ENCODE data around the gene TSHB.
"Not testable (repeated sequence)": the region's sequence is repeated elsewhere in the genome, so short reads cannot be mapped to it uniquely, and the experiment has no call there.

TSHB gene

DNA sequence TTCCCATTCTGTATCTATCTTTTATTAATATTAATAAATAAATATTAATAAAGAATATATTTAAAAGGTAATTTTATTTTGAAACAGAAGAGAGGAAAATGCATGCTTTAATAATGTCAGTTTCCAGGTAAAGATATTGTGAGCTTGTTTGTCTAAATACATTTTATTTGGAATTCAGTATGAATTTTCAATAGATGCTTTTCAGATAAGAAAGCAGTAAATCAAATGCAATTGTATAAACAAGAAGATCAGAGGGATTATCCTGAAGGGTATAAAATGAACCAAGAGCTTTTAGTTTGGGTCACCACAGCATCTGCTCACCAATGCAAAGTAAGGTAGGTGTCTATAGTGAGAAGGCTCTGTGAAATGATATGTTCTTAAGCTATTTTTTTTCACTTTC is at the start of gene TSHB:
Gene TSHB (plus strand): TSS at position 301 of the 400 bp plus-strand sequence. CDS start 3,537 bp downstream, outside the sequence.
- no peak for DNase-seq (ENCODE audit: low read depth)

DNA sequence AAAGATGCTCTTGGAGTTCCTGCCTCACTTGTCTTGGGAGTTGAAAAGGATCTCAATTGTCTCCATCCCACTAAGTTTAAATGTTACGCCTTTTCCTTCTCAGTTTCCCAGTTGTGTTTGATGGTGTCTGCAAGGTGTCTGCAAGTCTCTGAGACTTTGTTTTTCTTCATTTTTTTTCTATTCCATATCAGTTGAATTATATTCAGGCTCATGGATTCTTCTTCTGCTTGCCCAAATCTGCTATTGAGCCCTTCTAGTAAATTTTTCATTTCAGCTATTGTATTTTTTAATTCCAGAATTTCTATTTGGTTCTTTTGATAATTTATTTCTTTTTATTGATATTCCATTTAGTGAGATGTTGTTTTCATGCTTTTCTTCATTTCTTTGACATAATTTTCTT is 47.4 kb upstream of the TSHB start:
- DNase-seq (ENCODE audit: low read depth), result no peak

DNA sequence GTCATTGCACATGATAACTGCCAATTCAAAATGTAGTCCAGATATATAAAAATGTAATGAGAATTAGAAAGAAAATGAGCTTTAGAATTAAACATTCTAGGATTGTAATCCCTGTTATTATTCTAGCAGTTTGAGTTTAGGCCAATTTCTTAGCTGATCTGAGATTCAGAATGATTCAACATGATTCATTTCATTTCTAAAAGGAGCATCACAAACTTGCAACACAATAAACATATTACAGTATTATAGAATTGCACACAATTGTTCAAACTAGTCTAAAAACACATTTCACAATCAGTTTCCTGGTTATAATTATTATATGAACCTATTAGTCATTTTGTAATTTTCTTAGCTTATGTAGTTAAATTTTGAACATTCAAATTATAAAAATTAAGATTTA is 43.3 kb upstream of the TSHB start:
- no peak for DNase-seq (ENCODE audit: low read depth)

DNA sequence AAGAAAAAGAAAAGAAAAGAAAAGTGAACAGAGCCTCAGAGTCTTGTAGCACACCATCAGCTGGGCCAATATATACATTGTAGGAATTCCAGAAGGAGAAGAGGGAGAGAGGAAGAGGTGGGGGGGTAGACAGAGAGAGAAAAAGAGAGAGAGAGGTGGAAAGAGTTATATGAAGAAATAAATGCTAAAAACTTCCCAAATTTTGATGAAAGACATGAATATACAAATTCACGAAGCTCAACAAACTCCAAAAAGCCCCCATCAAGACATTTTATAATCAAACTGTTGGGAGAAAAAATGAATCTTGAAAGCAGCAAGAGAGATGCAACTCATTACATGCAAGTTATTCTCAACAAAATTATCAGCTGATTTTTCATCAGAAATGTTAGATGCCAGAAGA is 41.5 kb upstream of the TSHB start:
- DNase-seq (ENCODE audit: low read depth), result no peak

DNA sequence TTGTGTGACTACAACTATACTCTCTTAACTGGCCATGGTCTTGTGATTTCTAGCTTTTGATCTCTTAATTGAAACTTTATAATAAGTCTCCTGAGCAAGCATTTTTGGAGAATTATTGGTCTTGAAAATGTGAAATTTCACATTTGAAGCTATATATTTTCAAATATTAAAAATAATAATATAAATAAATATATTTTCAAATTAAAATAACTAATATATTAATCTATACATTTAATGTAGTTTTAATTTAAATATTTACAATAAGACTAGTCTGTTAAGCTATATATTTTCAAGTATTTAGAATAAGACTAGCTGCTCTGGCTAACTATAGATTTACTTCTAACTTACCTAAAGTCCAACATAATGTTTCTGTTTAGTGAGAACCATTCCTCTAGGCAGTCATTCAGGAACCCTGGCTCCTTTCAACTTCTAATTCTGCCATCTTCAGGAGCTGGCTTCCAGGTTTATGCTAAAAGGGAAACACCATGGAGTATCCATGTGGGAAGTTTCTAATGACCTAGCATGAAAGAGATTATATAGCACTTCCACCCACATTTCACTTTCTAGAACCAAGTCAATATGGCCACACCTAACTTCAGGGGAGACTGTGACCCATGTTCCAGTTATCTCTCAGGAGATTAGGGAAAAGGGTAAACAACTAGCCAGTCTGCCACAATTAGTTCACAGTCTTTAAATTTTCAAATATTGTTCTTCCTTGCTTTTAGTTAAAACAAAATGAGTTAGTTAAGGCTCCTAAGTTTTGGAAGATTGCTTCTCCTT is 31.9 kb upstream of the TSHB start:
- no peak for DNase-seq (ENCODE audit: low read depth)

DNA sequence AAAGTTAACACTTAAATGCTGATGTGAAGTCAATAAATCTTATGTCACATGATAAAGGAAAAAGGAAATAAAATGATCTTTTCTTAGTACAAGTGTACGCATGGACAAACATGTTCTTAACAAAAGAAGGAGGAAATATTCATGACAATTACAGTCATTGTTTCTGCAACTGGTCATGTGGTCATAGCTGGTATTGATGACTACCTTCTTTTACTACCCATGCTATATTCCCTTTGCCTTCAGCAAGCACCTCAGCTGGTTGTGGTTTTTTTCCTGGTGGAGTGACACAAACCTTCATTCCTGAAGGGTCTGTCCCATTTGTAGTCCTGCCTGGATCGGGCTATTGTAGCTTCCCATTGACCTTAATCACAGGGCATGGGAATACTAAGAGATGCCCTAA is 23.4 kb upstream of the TSHB start:
- DNase-seq (ENCODE audit: low read depth), result no peak

DNA sequence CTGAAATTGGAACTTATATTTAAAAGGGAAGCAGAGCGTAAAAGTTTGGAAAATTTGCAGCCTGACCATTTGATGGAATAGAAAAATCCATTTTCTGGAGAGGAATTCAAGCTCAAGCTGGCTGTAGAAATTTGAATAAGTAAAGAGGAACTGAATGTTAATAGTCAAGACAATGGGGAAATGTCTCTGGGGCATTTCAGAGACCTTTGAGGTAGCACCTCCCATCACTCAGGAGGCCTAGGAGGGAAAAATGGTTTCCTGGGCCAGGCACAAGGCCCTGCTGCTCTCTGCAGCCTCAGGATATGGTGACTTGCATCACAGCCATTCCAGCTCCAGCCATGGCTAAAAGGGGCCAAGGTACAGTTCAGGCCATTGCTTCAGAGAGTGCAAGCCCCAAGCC is 17.6 kb upstream of the TSHB start:
- no peak for DNase-seq (ENCODE audit: low read depth)

DNA sequence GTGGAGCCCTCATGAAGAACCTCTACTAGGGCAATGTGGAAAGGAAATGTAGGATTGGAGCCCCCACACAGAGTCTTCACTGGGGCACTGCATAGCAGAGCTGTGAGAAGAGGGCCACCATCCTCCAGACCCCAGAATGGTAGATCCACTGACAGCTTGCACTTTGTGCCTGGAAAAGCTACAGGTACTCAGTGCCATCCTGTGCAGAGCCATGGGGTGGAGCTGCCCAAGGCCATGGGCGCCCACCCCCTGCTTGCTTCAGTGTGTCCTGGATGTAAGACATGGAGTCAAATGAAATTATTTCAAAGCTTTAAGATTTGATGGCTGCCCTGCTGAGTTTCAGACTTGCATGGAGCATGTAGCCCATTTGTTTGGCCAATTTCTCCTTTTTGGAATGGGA is 17.2 kb upstream of the TSHB start:
- DNase-seq (ENCODE audit: low read depth), result no peak

DNA sequence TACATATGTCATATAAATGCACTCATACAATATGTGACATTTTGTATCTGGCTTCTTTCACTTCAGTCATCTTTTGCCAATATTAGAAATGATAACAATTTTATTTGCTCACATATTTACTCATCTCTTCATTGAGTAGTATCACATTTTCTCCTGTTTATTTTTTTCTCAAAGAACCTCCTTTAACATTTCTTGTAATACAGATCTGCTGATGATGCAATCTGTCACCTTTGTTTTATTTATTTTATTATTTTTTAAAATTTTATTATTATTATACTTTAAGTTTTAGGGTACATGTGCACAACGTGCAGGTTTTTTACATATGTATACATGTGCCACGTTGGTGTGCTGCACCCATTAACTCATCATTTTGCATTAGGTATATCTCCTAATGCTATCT is 15.8 kb upstream of the TSHB start:
- DNase-seq (ENCODE audit: low read depth), result no peak

DNA sequence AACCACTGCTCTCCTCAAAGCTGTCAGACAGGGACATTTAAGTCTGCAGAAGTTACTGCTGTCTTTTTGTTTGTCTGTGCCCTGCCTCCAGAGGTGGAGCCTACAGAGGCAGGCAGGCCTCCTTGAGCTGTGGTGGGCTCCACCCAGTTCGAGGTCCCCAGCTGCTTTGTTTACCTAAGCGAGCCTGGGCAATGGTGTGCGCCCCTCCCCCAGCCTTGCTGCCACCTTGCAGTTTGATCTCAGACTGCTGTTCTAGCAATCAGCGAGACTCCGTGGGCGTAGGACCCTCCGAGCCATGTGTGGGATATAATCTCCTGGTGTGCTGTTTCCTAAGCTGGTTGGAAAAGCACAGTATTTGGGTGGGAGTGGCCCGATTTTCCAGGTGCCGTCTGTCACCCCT is 10.1 kb upstream of the TSHB start:
- DNase-seq (ENCODE audit: low read depth), result not testable (repeated sequence)

DNA sequence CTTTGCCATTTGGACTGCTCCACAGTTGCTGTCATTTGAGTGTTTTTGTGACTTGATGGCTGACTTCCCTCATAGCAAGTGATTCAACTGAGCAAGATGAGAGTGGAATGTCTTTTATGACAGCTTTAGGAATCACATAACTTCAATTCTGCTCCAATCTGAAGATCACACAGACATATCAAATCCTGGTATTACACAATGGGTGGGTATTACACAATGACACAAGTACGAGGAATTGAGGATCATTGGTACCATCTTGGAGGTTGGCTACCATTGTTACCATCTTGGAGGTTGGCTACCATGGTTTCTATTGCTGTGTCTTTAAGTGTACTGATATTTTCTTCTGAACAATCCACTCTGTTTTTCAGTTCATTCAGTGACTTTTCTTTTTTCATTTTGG is 8.5 kb upstream of the TSHB start:
- no peak for DNase-seq (ENCODE audit: low read depth)

DNA sequence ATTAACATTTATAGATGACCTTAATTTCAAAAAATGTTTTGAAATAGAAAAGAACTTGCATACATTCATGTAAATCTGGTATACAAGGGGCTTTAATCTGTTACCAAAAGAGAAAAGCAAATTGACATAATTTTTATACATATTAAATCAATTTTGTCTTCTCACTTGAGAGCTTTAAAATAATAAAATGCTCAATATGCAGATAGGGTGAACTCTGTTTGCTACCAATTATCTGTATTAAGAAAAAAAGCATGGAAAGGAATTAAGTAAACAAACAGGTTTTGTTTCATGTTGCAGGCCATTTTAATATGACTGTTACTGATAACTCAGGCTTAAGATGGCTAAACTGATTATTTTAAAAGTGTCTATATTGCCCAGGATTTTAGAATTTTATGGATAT is 6.0 kb upstream of the TSHB start:
- DNase-seq (ENCODE audit: low read depth), result no peak

DNA sequence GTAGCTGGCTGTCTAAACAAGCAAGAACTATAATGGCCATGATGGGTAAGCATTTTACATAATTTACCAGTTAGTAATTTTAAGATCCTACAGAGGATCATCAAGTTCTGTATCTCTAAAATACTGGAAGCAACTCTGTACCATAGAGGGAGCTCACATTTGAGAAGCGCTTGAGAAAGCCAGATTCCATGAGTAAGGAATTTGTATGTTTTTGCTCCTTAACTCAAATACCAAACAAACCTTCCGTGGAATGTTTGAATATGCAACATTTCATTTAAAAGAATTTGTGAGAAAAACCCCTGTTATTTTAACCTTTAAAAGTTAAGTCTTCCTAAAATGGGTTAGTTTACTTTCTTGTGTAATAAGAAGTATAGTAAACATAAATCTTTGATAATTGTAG is 2.0 kb downstream of the TSHB start:
- no peak for DNase-seq (ENCODE audit: low read depth)

DNA sequence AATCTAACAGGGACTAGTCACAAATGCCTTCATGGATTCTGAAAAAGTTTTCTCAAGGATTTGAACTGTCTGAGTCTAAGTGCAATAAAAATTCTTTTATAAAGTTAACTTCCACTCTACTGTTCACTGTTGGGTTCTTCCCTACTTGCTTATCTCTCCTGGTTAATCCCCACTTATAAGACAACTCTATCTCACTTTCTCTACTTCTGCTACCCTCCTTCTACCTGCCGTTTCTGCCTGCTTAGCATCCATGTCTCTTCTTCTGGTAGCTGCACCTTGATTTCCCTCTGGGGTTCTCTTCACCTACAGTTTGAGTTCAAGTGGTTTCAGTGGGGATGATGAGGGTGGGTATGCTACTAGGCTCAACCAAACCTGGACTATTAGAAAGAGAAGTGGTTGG is 6.0 kb downstream of the TSHB start:
- DNase-seq (ENCODE audit: low read depth), result no peak

DNA sequence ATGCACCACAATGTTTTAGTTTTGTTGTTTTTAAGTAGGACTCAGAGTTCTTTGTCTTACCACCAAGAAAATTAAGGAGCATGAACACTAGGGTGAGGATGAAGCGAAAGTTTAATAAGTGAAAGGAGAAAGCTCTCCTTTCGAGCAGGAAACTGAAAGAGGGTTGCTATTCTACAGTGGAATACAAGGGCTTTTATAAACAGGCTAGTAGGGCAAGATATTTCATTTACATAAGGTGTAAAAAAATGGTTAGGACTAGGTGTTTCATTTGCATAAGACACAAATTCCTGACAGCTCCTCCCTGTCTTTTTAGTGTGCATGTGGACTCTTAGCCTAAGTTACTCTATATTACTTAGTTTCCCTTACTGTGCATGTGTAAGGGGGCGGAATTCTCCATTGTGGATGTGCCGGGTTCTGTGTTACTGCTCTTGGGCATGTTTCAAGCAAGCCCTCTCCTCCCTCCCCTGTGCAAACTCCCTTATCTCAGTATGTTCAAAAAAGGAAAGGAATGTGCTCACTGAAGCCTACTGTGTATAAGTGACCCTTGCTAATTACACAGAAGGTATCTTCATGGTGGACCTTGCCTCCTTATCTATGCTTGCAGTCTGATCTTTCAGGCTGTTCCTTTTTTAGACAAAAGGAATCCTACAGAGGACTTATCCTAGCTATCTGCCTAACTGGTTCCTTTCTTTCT is 7.3 kb downstream of the TSHB start:
- no peak for DNase-seq (ENCODE audit: low read depth)

DNA sequence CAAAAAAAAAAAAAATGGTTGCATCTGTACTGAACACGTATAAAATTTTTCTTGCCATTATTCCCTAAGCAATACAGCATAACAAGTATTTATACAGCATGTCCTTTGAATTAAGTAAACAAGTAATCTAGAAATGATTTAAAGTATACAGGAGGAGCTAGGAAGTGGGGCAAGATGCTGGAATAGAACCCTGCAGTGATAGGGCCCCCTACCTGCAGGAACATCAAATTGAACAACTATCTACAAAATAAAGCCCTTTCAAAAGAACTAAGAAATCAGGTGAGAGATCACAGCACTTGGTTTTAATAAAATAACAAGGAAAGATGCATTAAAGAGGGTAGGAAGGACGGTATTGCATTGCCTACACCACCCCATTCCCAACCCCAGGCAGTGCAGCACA is 10.9 kb downstream of the TSHB start:
- no peak for DNase-seq (ENCODE audit: low read depth)

DNA sequence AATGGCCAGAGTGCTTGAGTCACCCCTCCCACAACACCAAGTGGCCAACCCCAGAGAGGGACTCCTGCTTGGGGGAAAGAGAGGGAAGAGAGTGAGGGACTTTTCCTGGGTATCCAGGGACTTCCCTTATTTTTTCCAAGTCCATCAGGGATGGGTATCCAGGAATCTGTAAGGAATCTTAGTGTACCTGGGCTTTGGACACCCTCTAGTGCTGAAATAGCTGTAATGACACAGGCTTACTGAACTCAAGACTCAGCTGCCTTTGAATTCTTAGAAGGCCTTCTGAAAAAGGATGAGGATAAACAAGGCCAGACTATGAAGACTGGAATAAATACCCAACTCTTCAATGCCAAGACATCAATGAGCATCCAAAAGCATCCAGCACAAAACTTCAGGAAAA is 12.0 kb downstream of the TSHB start:
- DNase-seq (ENCODE audit: low read depth), result no peak

DNA sequence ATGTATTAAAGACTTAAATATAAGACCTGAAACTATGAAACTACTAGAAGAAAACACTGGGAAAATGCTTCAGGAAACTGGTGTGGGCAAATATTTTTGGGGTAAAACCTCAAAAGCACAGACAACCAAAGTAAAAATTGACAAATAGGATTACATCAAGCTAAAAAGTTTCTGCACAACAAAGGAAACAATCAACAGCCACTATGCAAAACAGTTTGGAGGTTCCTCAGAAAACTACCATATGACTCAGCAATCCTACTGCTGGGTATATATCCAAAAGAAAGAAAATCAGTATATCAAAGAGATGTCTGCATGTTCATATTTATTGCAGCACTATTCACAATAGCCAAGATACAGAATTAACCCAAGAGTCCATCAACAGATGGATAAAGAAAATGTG is 17.1 kb downstream of the TSHB start:
- DNase-seq (ENCODE audit: low read depth), result no peak

DNA sequence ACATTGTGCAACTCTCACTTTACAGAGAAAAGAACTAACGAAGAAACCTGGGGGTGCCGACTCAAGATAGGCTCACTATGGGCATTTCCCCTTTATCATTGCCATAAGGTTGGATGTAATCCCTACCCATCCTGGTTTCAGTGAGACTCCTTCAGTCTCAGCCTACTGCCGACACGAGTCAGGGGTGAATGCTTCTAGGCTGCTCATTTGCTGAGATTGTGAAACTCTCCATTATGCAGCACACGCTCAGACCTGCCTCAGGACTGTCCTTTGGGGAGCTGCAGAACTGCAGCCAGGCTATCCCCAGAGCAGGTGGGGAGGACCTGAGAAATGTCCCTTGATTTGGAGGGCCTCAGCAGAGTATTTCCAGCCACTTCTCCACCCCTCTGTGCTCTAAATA is 22.2 kb downstream of the TSHB start:
- DNase-seq (ENCODE audit: low read depth), result no peak

DNA sequence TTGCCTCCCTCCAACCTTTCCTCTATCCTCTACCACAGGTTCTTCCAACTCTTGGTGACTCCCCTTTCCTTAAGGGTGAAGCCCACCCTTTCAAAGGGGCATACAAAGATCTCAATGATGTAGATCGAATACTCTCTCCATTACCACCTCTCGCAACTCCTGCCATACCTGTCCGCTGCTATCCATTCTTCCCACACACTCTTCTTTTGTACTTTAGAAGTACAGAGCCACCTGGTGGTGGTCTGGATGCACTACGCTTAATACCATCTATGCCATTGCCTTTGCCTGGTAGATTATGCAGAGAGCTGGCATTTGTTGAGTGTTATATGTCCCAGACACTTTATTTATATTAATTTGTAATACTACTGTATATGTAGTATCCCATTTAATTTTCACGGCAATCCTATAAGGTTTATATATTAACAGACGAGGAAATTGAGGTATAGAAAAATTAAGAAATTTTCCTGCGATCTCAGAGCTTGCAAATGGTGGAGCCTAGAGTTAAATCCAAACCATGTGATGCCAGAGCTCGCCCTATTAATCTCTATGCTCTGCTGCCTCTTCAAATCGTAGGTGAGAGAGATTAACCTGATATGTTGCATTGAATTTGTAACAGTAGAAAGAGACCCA is 22.9 kb downstream of the TSHB start:
- no peak for DNase-seq (ENCODE audit: low read depth)

DNA sequence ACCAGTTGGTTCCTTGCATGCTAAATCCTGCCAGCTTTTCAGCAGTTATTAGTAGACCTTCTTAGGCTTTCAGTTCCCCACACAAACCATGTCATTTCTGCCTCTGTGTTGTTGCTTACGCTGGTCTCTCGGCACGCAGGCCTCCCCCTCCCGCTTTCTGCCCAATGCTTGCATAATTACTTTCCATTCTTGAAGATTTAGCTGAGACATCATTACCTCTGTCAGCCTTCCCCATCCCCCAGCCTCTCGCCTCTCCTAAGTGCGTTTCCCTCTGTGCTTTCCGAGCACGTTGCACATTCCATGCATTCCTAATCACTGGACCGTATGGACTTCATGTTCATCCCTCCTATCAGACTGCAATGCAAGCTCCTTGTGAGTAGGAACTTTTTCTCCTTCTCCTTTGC is 26.8 kb downstream of the TSHB start:
- no peak for DNase-seq (ENCODE audit: low read depth)

DNA sequence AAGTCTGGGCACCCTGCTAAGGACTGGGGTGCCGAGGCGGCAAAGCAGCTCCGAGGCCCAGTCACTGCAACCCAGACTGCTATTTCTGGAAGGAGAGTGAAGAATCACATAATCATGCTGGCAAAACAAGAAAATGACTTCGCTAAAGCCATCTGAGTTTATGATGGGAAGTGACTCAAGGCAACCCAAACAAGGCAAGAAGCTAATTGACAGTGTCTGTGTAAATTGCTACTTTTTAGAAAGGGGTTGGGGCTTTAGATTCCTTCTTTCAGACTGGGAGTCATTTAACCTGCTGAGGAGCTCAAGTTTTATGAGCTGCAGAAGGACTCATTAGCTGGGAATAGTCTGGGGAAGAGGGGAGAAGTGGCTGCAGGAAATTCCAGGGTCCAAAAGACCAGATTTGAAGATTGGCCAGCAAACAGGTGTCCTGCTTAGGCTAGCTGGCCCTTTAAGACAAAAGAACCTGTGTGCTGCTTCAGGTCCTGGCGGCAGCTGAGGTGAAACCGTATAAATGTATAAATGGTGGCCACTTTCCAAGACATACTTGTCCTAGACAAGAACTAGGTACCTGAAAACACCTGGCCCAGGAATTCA is 28.1 kb downstream of the TSHB start:
- DNase-seq (ENCODE audit: low read depth), result no peak

DNA sequence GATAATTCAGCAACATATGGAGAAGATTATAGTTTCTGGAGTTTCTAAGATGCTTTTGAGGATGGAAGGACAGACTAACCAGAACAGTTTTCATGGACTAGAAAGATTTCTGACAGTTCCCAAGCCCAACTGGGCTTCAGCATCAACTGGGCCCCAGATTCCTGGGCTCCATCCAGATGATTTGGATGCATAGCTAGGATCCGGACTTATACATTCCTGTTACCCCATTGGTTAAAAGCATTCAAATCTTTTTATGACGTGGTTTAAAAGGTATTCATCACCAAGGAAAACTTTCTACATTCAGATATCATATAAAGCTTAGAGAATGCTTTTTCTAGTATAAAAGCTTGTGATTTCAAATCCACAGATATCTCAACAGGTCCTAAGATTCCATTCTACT is 29.7 kb downstream of the TSHB start:
- no peak for DNase-seq (ENCODE audit: low read depth)
